ENCODE results near the gene DUOX2. TPM values are rescaled to one million over a fixed set of nuclear protein-coding genes. Genes with fewer than 3 reads are reported as not detected.
A peak's percentile ranks its signal among the peaks of the same experiment; 100 is the strongest.

DUOX2 gene
- total RNA-seq, 1 experiment from 2014 or later, result 0.99 TPM

GRCh38 chr15:45120081-45120972 lies 6.4 kb upstream of the DUOX2 start:
- Histone ChIP-seq H3K27ac (ENCODE audit: low read depth, low read length, poor library complexity, severe bottlenecking) (no peak overlapping the region), H3K9me3 (ENCODE audit: low read depth, low read length, poor library complexity, severe bottlenecking) (no peaks in the 10 kb centered on the region), H3K27me3 (replicated peaks; ENCODE audit: insufficient read depth, low read depth, low read length, poor library complexity) (no peaks in the 10 kb centered on the region), H3K36me3 (ENCODE audit: insufficient read depth, low read length, poor library complexity, severe bottlenecking) (no peaks in the 10 kb centered on the region), H3K4me1 (ENCODE audit: insufficient read depth, low read length, poor library complexity, severe bottlenecking) (peaks cover 4% of the 10 kb centered on the region), H3K4me3 (ENCODE audit: low read depth, low read length, poor library complexity, severe bottlenecking) (no peak overlapping the region)
- ChIA-PET POLR2A (ENCODE audit: low non-redundant PET) (no interaction called here), CTCF (no interaction called here)
- no TSS peak for BruUV-seq (replicated peaks)
- DNase-seq (ENCODE audit: low spot score), result no peak
- TF ChIP-seq CTCF (conservative IDR thresholded peaks at IDR 0.05; ENCODE audit: low read depth, low read length), result no peak
- TF ChIP-seq EZH2 (IDR thresholded peaks at IDR 0.05; ENCODE audit: borderline replicate concordance, low read depth, low read length, poor library complexity, severe bottlenecking), result no peak
- intact Hi-C loops (cut with micrococcal nuclease; ENCODE audit: unreplicated experiment), result no loop called here

- Histone ChIP-seq H3K27me3 (replicated peaks; ENCODE audit: insufficient read depth, low read depth, low read length, poor library complexity) (peaks cover 10% of the 10 kb centered on the region), H3K27ac (ENCODE audit: low read depth, low read length, poor library complexity, severe bottlenecking) (no peak overlapping the region), H3K36me3 (ENCODE audit: insufficient read depth, low read length, poor library complexity, severe bottlenecking) (no peaks in the 10 kb centered on the region), H3K9me3 (ENCODE audit: low read depth, low read length, poor library complexity, severe bottlenecking) (no peaks in the 10 kb centered on the region), H3K4me3 (ENCODE audit: low read depth, low read length, poor library complexity, severe bottlenecking) (no peak overlapping the region), H3K4me1 (ENCODE audit: insufficient read depth, low read length, poor library complexity, severe bottlenecking) (peaks cover 4% of the 10 kb centered on the region)
- TF ChIP-seq EZH2 (IDR thresholded peaks at IDR 0.05; ENCODE audit: borderline replicate concordance, low read depth, low read length, poor library complexity, severe bottlenecking) (no peak), CTCF (conservative IDR thresholded peaks at IDR 0.05; ENCODE audit: low read depth, low read length) (no peak)
- intact Hi-C loops (cut with micrococcal nuclease; ENCODE audit: unreplicated experiment), result loop anchor here (5.0 to 10.0 kb wide), 2 partner anchors 147 to 534 kb away; no protein-coding TSS in a partner anchor
- POLR2A ChIA-PET (ENCODE audit: low non-redundant PET), result no interaction called here
- BruUV-seq (replicated peaks), result no TSS peak
- no peak for DNase-seq (ENCODE audit: low spot score)
- CTCF ChIA-PET, result interaction anchor here (0.8 to 1.4 kb wide), 4 partner anchors 8 to 308 kb away, joined by 4 to 10 read pairs (median 6); no protein-coding TSS in a partner anchor
Measured at GRCh38 chr15:45118996-45119395, 5.0 kb upstream of the DUOX2 start.

GRCh38 chr15:45118131-45118588 lies 4.2 kb upstream of the DUOX2 start:
- H3K36me3 ChIP-seq (ENCODE audit: insufficient read depth, low read length, poor library complexity, severe bottlenecking), result no peaks in the 10 kb centered on the region
- H3K4me3 ChIP-seq (ENCODE audit: low read depth, low read length, poor library complexity, severe bottlenecking), result no peak overlapping the region
- TF ChIP-seq EZH2 (IDR thresholded peaks at IDR 0.05; ENCODE audit: borderline replicate concordance, low read depth, low read length, poor library complexity, severe bottlenecking) (no peak), CTCF (conservative IDR thresholded peaks at IDR 0.05; ENCODE audit: low read depth, low read length) (peak; percentile 100)
- H3K27ac ChIP-seq (ENCODE audit: low read depth, low read length, poor library complexity, severe bottlenecking), result no peak overlapping the region
- ChIA-PET CTCF (interaction anchor here (0.5 to 1.4 kb wide), 20 partner anchors 9 to 546 kb away, joined by 3 to 10 read pairs (median 4); partner anchors contain the start of genes DUOX1, DUOXA1, SORD and TRIM69), POLR2A (ENCODE audit: low non-redundant PET) (interaction anchor here (0.8 kb wide), 1 partner anchor 30 kb away, joined by 5 read pairs; no protein-coding TSS in a partner anchor)
- no peaks in the 10 kb centered on the region for H3K9me3 ChIP-seq (ENCODE audit: low read depth, low read length, poor library complexity, severe bottlenecking)
- peaks cover 19% of the 10 kb centered on the region for H3K27me3 ChIP-seq (replicated peaks; ENCODE audit: insufficient read depth, low read depth, low read length, poor library complexity)
- intact Hi-C loops (cut with micrococcal nuclease; ENCODE audit: unreplicated experiment), result loop anchor here (5.0 to 10.0 kb wide), 2 partner anchors 146 to 533 kb away; no protein-coding TSS in a partner anchor
- H3K4me1 ChIP-seq (ENCODE audit: insufficient read depth, low read length, poor library complexity, severe bottlenecking), result peaks cover 10% of the 10 kb centered on the region
- DNase-seq (ENCODE audit: low spot score), result peak; percentile 96
- no TSS peak for BruUV-seq (replicated peaks)
